Measurements from ENCODE around the gene HSPA1B. TPM values are rescaled to one million over a fixed set of nuclear protein-coding genes. Genes with fewer than 3 reads are reported as not detected.
A peak's percentile ranks its signal among the peaks of the same experiment; 100 is the strongest.

The HSPA1B gene
- total RNA-seq, 3 donors from 2014 or later (not counting 1 experiment from before 2014, with no cell fraction given) = 8.5 to 112 (median 15.3) TPM

DNA sequence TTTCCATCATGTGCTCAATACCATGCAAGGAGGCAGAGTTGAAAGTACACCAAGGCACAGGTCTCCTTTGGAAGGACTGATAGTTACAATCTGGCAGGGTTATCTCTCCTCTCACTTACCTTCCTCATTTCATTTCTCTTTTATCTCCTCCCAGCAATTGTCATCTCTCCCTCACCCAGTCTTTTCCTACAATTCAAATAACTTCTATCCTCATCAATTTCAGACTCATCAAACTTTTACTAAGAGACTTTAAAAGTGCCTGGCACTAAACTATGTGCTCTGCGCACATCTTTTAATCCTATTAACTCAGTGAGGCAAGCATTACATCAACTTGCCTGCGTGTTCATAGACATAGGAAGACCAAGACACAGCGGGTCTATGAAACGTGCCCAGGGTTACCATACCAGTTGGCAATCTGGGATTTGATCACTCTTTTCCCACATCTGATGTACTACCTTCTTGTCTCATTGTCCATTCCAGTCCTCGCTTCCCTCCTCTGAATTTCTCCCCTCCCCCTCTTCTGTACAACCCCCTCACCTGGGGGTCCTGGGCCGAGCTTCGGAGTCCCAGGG is 33.2 kb upstream of the HSPA1B start:
- H3K36me3 Mint-ChIP-seq = peaks cover 7% of the 10 kb centered on the region
- intact Hi-C loops (cut with micrococcal nuclease) = no loop called here
- no peaks in the 10 kb centered on the region for H3K9me3 Mint-ChIP-seq
- Histone ChIP-seq H3K9me3 (ENCODE audit: control insufficient read depth, insufficient read depth, low read length) (no peaks in the 10 kb centered on the region), H3K4me1 (ENCODE audit: control insufficient read depth, insufficient read depth, low read length) (peaks cover 34% of the 10 kb centered on the region), H3K27me3 (ENCODE audit: control insufficient read depth, insufficient read depth, low read length) (no peaks in the 10 kb centered on the region), H3K4me3 (ENCODE audit: low read length) (peak overlapping the region; percentile 67), H3K36me3 (ENCODE audit: control insufficient read depth, insufficient read depth, low read length) (peaks cover 8% of the 10 kb centered on the region), H3K27ac (ENCODE audit: low read length) (peak overlapping the region; percentile 77)
- no peak for ATAC-seq
- peaks cover 30 to 36% of the 10 kb centered on the region in 2 donors for H3K4me1 Mint-ChIP-seq
- TF ChIP-seq, protein P1, sequence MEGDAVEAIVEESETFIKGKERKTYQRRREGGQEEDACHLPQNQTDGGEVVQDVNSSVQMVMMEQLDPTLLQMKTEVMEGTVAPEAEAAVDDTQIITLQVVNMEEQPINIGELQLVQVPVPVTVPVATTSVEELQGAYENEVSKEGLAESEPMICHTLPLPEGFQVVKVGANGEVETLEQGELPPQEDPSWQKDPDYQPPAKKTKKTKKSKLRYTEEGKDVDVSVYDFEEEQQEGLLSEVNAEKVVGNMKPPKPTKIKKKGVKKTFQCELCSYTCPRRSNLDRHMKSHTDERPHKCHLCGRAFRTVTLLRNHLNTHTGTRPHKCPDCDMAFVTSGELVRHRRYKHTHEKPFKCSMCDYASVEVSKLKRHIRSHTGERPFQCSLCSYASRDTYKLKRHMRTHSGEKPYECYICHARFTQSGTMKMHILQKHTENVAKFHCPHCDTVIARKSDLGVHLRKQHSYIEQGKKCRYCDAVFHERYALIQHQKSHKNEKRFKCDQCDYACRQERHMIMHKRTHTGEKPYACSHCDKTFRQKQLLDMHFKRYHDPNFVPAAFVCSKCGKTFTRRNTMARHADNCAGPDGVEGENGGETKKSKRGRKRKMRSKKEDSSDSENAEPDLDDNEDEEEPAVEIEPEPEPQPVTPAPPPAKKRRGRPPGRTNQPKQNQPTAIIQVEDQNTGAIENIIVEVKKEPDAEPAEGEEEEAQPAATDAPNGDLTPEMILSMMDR (IDR thresholded peaks at IDR 0.05) = no peak
- H3K27me3 Mint-ChIP-seq (ENCODE audit: low read depth in 2 of 2) = no peaks in the 10 kb centered on the region
- peak in 1 of 2 donors; percentile 50 for DNase-seq
- H3K27ac Mint-ChIP-seq = peak overlapping the region; percentile 96
- H3K4me3 Mint-ChIP-seq = peak overlapping the region; percentile 22
- 44% methylated on average over 7 of the region's 7 CpGs for WGBS (ENCODE audit: insufficient coverage)

DNA sequence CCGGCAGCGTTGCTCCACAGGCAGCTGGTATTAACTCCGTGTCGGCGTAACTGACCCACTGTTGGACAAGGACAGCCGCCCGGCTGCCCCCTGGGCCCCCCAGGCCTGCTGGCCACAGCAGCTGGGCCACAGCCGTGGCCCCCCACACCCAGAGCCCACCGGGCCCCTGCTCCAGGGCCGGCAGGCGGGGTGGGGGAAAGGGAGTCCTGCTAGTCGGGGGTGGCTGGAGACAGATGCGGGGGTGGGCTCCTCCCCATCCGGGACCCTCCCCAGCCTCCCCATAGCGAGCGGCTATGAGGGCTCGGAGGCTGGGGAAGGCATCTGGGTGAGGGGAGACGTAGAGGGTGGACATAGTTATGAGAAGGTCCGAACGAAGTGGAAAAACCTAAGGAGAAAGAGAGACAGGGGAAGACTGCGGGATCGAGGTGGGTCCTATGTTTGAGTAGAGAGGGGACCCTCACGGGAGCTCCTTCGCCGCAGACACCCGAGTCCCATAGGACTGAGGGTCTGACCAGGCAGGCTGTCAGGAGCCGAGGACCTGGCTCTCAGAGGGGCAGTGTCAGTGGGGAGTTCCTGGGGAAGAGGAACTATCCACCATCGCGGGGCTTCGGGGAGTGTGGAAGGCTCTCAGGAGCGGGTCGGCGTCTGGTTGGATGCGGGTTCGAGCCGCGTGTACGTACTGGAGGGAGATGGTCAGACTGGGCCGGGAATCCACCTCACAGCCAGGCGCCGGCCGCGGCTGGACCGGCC is 32.5 kb upstream of the HSPA1B start:
- Histone ChIP-seq H3K27ac (ENCODE audit: low read length) (peak overlapping the region; percentile 77), H3K4me3 (ENCODE audit: low read length) (peak overlapping the region; percentile 67), H3K4me1 (ENCODE audit: control insufficient read depth, insufficient read depth, low read length) (peaks cover 34% of the 10 kb centered on the region), H3K9me3 (ENCODE audit: control insufficient read depth, insufficient read depth, low read length) (no peaks in the 10 kb centered on the region), H3K27me3 (ENCODE audit: control insufficient read depth, insufficient read depth, low read length) (no peaks in the 10 kb centered on the region), H3K36me3 (ENCODE audit: control insufficient read depth, insufficient read depth, low read length) (peaks cover 8% of the 10 kb centered on the region)
- peaks cover 7% of the 10 kb centered on the region for H3K36me3 Mint-ChIP-seq
- peak overlapping the region; percentile 91 for H3K4me3 Mint-ChIP-seq
- DNase-seq = no peak
- H3K27me3 Mint-ChIP-seq (ENCODE audit: low read depth in 2 of 2) = no peaks in the 10 kb centered on the region
- ATAC-seq = peak in 2 of 3 donors; percentile 0
- H3K27ac Mint-ChIP-seq = peak overlapping the region; percentile 96
- 1% methylated on average over 39 of the region's 44 CpGs for WGBS (ENCODE audit: insufficient coverage)
- TF ChIP-seq, protein P1 (IDR thresholded peaks at IDR 0.05) = no peak
- intact Hi-C loops (cut with micrococcal nuclease) = loop anchor here (1.0 to 5.0 kb wide), 2 partner anchors 11 to 37 kb away; partner anchors contain the start of gene LSM2
- no peaks in the 10 kb centered on the region for H3K9me3 Mint-ChIP-seq
- peaks cover 30 to 36% of the 10 kb centered on the region in 2 donors for H3K4me1 Mint-ChIP-seq

DNA sequence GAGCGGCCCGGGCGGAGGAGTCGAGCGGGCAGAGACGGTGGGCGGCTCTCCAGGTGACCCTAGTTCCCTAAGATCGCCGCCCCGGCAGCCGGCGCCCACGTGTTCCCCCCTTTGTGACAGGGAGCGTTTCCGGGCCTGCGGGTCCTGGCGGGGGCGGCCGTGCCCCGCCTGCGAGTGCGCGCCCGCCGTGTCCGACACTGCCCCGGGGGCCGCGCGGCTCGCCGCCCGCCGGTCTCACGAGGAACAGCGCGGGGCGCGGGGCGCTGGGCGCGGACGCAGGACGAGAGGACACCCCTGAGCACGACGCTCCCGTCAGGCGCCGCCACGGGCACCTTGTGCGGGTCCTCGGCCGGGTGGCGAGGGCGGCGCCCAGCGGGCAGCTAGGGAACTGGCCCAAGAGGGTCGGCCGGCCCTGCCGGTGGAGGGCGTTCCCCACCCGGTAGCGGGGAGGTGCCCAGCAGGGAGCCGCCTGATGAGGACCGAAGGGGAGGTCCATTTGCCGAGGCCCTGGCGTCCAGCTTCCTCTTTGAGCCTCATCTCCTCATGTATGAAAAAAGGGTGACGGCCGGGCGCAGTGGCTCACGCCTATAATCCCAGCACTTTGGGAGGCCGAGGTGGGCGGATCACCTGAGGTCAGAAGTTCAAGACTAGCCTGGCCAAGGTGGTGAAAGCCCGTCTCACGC is 31.8 kb upstream of the HSPA1B start, which contains the start of gene VARS1:
Gene VARS1 (minus strand): TSS at position 137 of the 683 bp plus-strand sequence. CDS start 535 bp downstream, outside the sequence.
- peak; percentile 90 to 92 for DNase-seq
- no peaks in the 10 kb centered on the region for H3K9me3 ChIP-seq (ENCODE audit: control insufficient read depth, insufficient read depth, low read length)
- H3K27ac Mint-ChIP-seq = peak within 1 kb of the TSS; percentile 96
- peaks cover 26 to 36% of the 10 kb centered on the region in 2 donors for H3K4me1 Mint-ChIP-seq
- H3K36me3 Mint-ChIP-seq = peaks cover 2% of the 10 kb centered on the region
- H3K27me3 Mint-ChIP-seq (ENCODE audit: low read depth in 2 of 2) = no peaks in the 10 kb centered on the region
- H3K27me3 ChIP-seq (ENCODE audit: control insufficient read depth, insufficient read depth, low read length) = no peaks in the 10 kb centered on the region
- H3K4me3 Mint-ChIP-seq = peak within 1 kb of the TSS; percentile 91
- TF ChIP-seq, protein P1 (IDR thresholded peaks at IDR 0.05) = peak; percentile 74
- under 1% methylated on average over 75 of the region's 75 CpGs for WGBS (ENCODE audit: insufficient coverage)
- H3K4me3 ChIP-seq (ENCODE audit: low read length) = peak within 1 kb of the TSS; percentile 67
- H3K36me3 ChIP-seq (ENCODE audit: control insufficient read depth, insufficient read depth, low read length) = peaks cover 8% of the 10 kb centered on the region
- peaks cover 34% of the 10 kb centered on the region for H3K4me1 ChIP-seq (ENCODE audit: control insufficient read depth, insufficient read depth, low read length)
- H3K27ac ChIP-seq (ENCODE audit: low read length) = peak within 1 kb of the TSS; percentile 77
- peak; percentile 94 to 98 (median 94) for ATAC-seq
- H3K9me3 Mint-ChIP-seq = no peaks in the 10 kb centered on the region
- intact Hi-C loops (cut with micrococcal nuclease) = loop anchor here (1.0 to 5.0 kb wide), 2 partner anchors 11 to 37 kb away; partner anchors contain the start of gene LSM2
